Skeletal muscle tissue (tissue), 4 donors: ENCODE results near the gene PPP1R13B. TPM values are rescaled to one million over a fixed set of nuclear protein-coding genes. Genes with fewer than 3 reads are reported as not detected.
A peak's percentile ranks its signal among the peaks of the same experiment; 100 is the strongest.

Source experiments
- H3K27ac ChIP-seq: one replicate; pipeline ENCODE4 v1.7.0; 2013; ENCODE audit warnings: mild to moderate bottlenecking, low read depth, low read length, inconsistent platforms
- H3K27me3 ChIP-seq, 3 donors: one replicate each; pipeline ENCODE4 v1.7.0; 2013; ENCODE audit warnings: low read length in 3 of 3; ENCODE audit not compliant: control insufficient read depth in 3 of 3, insufficient read depth in 3 of 3
- H3K36me3 ChIP-seq, 3 donors: one replicate each; pipeline ENCODE4 v1.7.0; 2013; ENCODE audit warnings: low read length in 3 of 3; ENCODE audit not compliant: control insufficient read depth in 3 of 3, insufficient read depth in 3 of 3
- H3K4me1 ChIP-seq, 3 donors: one replicate each; pipeline ENCODE4 v1.7.0; 2013; ENCODE audit warnings: low read length in 3 of 3, mild to moderate bottlenecking in 3 of 3; ENCODE audit not compliant: control insufficient read depth in 3 of 3, insufficient read depth in 3 of 3
- H3K4me3 ChIP-seq, 3 donors: one replicate each; pipeline ENCODE4 v1.7.0; 2013; ENCODE audit warnings: low read length in 3 of 3
- H3K9ac ChIP-seq, 3 donors: one replicate each; pipeline ENCODE4 v1.7.0; 2013; ENCODE audit warnings: low read length in 3 of 3, mild to moderate bottlenecking in 3 of 3, moderate library complexity in 2 of 3, low read depth in 1 of 3
- H3K9me3 ChIP-seq, 3 donors: one replicate each; pipeline ENCODE4 v1.7.0; 2013; ENCODE audit warnings: low read length in 3 of 3; ENCODE audit not compliant: control insufficient read depth in 3 of 3
- total RNA-seq: library from RNA; depleted of rRNA; stranded (reverse); fragments of >200 nt; gene quantifications from one replicate; pipeline ENCODE4 v1.2.3, GENCODE V29; 2014
- donor health status: Osteomylitis.

The PPP1R13B gene, protein sequence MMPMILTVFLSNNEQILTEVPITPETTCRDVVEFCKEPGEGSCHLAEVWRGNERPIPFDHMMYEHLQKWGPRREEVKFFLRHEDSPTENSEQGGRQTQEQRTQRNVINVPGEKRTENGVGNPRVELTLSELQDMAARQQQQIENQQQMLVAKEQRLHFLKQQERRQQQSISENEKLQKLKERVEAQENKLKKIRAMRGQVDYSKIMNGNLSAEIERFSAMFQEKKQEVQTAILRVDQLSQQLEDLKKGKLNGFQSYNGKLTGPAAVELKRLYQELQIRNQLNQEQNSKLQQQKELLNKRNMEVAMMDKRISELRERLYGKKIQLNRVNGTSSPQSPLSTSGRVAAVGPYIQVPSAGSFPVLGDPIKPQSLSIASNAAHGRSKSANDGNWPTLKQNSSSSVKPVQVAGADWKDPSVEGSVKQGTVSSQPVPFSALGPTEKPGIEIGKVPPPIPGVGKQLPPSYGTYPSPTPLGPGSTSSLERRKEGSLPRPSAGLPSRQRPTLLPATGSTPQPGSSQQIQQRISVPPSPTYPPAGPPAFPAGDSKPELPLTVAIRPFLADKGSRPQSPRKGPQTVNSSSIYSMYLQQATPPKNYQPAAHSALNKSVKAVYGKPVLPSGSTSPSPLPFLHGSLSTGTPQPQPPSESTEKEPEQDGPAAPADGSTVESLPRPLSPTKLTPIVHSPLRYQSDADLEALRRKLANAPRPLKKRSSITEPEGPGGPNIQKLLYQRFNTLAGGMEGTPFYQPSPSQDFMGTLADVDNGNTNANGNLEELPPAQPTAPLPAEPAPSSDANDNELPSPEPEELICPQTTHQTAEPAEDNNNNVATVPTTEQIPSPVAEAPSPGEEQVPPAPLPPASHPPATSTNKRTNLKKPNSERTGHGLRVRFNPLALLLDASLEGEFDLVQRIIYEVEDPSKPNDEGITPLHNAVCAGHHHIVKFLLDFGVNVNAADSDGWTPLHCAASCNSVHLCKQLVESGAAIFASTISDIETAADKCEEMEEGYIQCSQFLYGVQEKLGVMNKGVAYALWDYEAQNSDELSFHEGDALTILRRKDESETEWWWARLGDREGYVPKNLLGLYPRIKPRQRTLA
- total RNA-seq = 4.7 TPM

- Histone ChIP-seq H3K27ac (peak within 1 kb of the TSS; percentile 66), H3K9ac (peak within 1 kb of the TSS; percentile 56 to 84 (median 78)), H3K9me3 (no peaks in the 10 kb centered on the region), H3K27me3 (no peaks in the 10 kb centered on the region), H3K4me1 (peaks cover 14 to 19% (median 15%) of the 10 kb centered on the region in 3 donors), H3K4me3 (peak within 1 kb of the TSS; percentile 66 to 86 (median 82)), H3K36me3 (peaks cover 0 to under 1% (median 0%) of the 10 kb centered on the region in 3 donors)
Observed at GRCh38 chr14:103847451-103848174, at the start of gene PPP1R13B. TSS of gene PPP1R13B (minus strand) at chr14:103847575. CDS start at chr14:103847307, 268 bp downstream.

DNA sequence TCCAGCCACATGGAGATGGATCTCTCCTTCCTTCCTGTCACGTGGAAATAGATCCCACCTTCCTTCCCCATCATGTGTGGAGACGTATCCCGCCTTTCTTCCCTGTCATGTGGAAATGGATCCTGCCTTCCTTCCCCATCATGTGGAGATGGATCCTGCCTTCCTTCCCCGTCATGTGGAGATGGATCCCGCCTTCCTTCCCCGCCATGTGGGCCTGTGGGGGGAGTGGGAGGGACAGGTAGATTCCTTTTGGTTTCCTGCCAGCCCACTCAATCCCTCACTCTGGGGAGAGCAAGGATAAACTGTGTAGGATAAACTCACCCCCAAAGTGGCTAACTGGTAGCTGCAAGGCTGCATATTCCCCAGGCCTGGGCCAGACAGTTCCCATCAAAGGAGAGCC, 49.2 kb upstream of the PPP1R13B start:
- no peaks in the 10 kb centered on the region for H3K36me3 ChIP-seq
- H3K27ac ChIP-seq = no peak overlapping the region
- no peak overlapping the region for H3K4me3 ChIP-seq
- peaks cover 2 to 4% (median 2%) of the 10 kb centered on the region in 3 donors for H3K4me1 ChIP-seq
- H3K27me3 ChIP-seq = peaks cover 0 to 7% (median 4%) of the 10 kb centered on the region in 3 donors
- no peak overlapping the region for H3K9ac ChIP-seq
- no peaks in the 10 kb centered on the region for H3K9me3 ChIP-seq

DNA sequence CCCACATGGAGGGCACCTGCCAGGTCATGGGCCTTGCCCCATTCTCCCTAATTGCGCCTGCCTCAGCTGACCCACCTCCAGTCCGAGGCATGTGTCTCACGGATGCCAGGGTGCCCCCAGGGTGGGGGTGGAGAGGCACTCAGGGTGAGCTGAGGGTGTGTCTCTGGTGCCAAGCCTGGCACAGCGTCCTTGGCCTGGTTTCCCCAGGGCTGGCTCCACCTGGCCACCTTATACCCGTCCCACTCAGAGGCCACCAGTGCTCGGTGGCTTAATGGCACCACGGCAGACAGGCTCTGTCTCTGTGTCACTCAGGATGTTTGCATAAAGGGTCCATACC, 47.3 kb upstream of the PPP1R13B start:
- no peak overlapping the region for H3K9ac ChIP-seq
- no peaks in the 10 kb centered on the region for H3K9me3 ChIP-seq
- H3K27me3 ChIP-seq = peaks cover 0 to 7% (median 4%) of the 10 kb centered on the region in 3 donors
- H3K36me3 ChIP-seq = no peaks in the 10 kb centered on the region
- no peak overlapping the region for H3K27ac ChIP-seq
- peaks cover 5 to 18% (median 13%) of the 10 kb centered on the region in 3 donors for H3K4me1 ChIP-seq
- H3K4me3 ChIP-seq = no peak overlapping the region

- no peak overlapping the region for H3K9ac ChIP-seq
- no peak overlapping the region for H3K27ac ChIP-seq
- peaks cover 0 to 7% (median 4%) of the 10 kb centered on the region in 3 donors for H3K27me3 ChIP-seq
- no peaks in the 10 kb centered on the region for H3K9me3 ChIP-seq
- no peak overlapping the region for H3K4me3 ChIP-seq
- H3K4me1 ChIP-seq = peaks cover 10 to 21% (median 13%) of the 10 kb centered on the region in 3 donors
- H3K36me3 ChIP-seq = no peaks in the 10 kb centered on the region
Observed at GRCh38 chr14:103894034-103894722, 46.8 kb upstream of the PPP1R13B start.

- H3K4me3 ChIP-seq = no peak overlapping the region
- no peak overlapping the region for H3K27ac ChIP-seq
- no peaks in the 10 kb centered on the region for H3K9me3 ChIP-seq
- H3K4me1 ChIP-seq = peaks cover 10 to 21% (median 13%) of the 10 kb centered on the region in 3 donors
- H3K27me3 ChIP-seq = peaks cover 0 to 7% (median 4%) of the 10 kb centered on the region in 3 donors
- no peak overlapping the region for H3K9ac ChIP-seq
- no peaks in the 10 kb centered on the region for H3K36me3 ChIP-seq
Observed at GRCh38 chr14:103892247-103892646, 44.9 kb upstream of the PPP1R13B start.

DNA sequence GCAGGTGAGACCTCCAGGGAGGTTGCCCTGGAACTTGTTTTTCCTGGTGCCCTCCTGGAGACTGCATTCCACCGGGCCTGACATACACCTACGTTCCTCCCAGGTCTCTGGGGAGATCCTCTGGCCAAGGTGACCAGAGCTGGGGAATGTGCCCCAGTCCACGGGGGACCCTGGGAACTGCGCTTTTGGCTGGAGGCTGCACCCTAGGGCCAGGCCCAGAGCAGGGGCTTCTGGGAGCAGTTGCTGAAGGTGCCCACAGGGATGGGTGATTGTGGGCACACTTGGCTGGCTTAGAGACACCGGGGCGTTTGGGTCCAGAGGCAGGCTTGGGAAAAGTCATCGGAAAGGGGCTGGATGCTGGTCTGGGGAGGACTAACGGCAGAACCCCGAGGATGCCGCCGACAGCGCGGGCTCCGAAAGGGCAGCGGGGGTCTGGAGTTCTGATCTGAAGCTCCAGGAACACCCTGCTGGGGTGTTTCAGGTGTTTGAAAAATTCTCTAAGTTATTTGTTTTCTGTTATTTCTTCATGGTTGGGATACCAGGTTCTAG, 44.4 kb upstream of the PPP1R13B start:
- no peaks in the 10 kb centered on the region for H3K9me3 ChIP-seq
- H3K4me3 ChIP-seq = no peak overlapping the region
- peaks cover 10 to 21% (median 13%) of the 10 kb centered on the region in 3 donors for H3K4me1 ChIP-seq
- no peak overlapping the region for H3K27ac ChIP-seq
- no peak overlapping the region for H3K9ac ChIP-seq
- peaks cover 0 to 4% (median 4%) of the 10 kb centered on the region in 3 donors for H3K27me3 ChIP-seq
- no peaks in the 10 kb centered on the region for H3K36me3 ChIP-seq

DNA sequence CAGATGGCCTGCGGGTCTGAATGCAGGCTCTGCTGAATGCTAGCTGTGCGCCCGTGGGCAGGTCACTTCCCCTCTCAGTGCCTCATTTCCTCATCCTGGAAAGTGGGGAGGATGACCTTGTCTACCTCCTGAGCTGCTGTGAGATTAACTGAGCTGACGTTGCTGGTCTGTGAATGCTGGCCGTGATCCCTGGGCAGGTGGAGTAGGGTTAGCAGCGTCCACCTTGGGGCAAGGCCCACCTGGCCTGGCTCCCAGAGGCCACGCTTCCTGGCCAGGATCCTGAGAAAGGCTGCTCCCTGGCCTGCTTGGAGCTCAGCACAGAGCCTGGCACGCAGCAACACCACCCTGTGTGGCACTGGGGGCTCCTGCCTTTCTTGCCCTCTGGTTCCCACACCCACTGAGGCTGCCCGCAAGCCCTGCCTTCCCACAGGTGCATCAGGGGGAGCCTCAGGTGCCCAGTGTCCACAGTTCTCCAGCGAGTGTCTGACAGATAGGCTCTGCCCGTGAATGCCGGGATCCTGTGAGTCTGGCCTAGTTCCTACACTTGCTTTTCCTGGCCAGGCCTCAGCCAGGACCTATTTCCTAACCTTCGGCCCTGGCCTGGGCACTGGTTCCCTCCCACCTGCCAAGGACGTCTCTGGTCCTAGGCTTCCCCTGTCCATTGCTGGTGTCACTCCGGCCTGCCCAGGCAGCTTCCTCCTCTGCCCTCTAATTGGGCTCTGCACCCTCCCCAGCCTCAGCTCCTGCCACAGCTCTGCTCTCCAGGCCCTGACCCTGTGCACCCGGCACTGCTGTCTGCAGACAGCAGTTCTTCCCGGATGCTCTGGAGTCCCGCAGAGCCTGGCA, 43.7 kb upstream of the PPP1R13B start:
- no peak overlapping the region for H3K9ac ChIP-seq
- no peaks in the 10 kb centered on the region for H3K9me3 ChIP-seq
- H3K36me3 ChIP-seq = no peaks in the 10 kb centered on the region
- H3K27me3 ChIP-seq = no peaks in the 10 kb centered on the region
- no peak overlapping the region for H3K4me3 ChIP-seq
- no peak overlapping the region for H3K27ac ChIP-seq
- peaks cover 10 to 21% (median 13%) of the 10 kb centered on the region in 3 donors for H3K4me1 ChIP-seq

DNA sequence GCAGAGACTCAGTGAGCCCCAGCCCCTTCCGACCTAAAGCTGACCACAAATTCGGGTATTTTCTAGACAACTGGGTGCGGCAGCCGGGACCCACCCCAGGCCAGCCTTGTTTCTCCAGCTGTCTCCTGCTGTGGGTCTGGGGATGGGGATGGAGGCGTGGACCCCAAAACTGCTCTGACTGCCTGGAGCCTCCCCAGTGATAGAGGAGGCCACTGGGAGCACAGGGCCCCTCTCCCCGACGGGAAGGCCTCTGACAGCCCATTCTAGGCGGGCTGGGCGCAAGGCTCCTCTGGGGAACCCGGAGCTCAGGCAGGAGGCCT, 42.6 kb upstream of the PPP1R13B start:
- H3K27ac ChIP-seq = no peak overlapping the region
- no peak overlapping the region for H3K4me3 ChIP-seq
- H3K4me1 ChIP-seq = peaks cover 10 to 21% (median 13%) of the 10 kb centered on the region in 3 donors
- H3K36me3 ChIP-seq = no peaks in the 10 kb centered on the region
- H3K9me3 ChIP-seq = no peaks in the 10 kb centered on the region
- H3K9ac ChIP-seq = no peak overlapping the region
- peaks cover 0 to 1% (median 0%) of the 10 kb centered on the region in 3 donors for H3K27me3 ChIP-seq
